Peyer's patch (tissue), 4 donors: ENCODE results near the gene NOD1.

Experiments
- CTCF ChIP-seq, 6 experiments: fragments of 450-650 bp in 4 of 6; fragments of 200-600 bp in 2 of 6; sonication (generic) in 1 of 6; IDR thresholded peaks; one replicate each; pipeline ENCODE4 v1.5.1; 2017 to 2019; ENCODE audit warnings: antibody characterized with exemption in 6 of 6, mild to moderate bottlenecking in 3 of 6, moderate library complexity in 1 of 6
- POLR2A ChIP-seq, 2 donors: fragments of 450-650 bp; IDR thresholded peaks; one replicate each; pipeline ENCODE4 v1.5.1; 2017; ENCODE audit warnings: antibody characterized with exemption in 2 of 2, mild to moderate bottlenecking in 2 of 2, moderate library complexity in 2 of 2

GRCh38 chr7:30526163-30526562 lies 47.6 kb upstream of the NOD1 start:
- TF ChIP-seq POLR2A (IDR thresholded peaks at IDR 0.05) (no peak), CTCF (IDR thresholded peaks at IDR 0.05) (no peak)
